Endodermal cell (in vitro differentiated cells): ENCODE measurements around the gene C1orf116. TPM values are rescaled to one million over a fixed set of nuclear protein-coding genes. Genes with fewer than 3 reads are reported as not detected.

Experiments used
- DNase-seq: peaks from one replicate; pipeline ENCODE4 v3.0.0-alpha.2; 2017
- H3K27ac ChIP-seq: 2 replicates; pipeline ENCODE4 v1.5.1; 2013; ENCODE audit warnings: mild to moderate bottlenecking, low read depth, low read length, moderate library complexity
- H3K27me3 ChIP-seq: 2 replicates; pipeline ENCODE4 v1.6.1; 2013; ENCODE audit warnings: mild to moderate bottlenecking, low read length, moderate library complexity; ENCODE audit not compliant: insufficient read depth, control insufficient read depth, poor library complexity, severe bottlenecking
- H3K36me3 ChIP-seq: 2 replicates; pipeline ENCODE4 v1.7.0; 2013; ENCODE audit warnings: mild to moderate bottlenecking, low read length, moderate library complexity; ENCODE audit not compliant: control insufficient read depth, insufficient read depth
- H3K4me1 ChIP-seq: one replicate; pipeline ENCODE4 v1.7.0; 2013; ENCODE audit warnings: low read length; ENCODE audit not compliant: control insufficient read depth, insufficient read depth
- H3K4me3 ChIP-seq: 2 replicates; pipeline ENCODE4 v1.5.1; 2013; ENCODE audit warnings: mild to moderate bottlenecking, low read length, moderate library complexity
- H3K9ac ChIP-seq: 2 replicates; pipeline ENCODE4 v1.6.1; 2013; ENCODE audit warnings: mild to moderate bottlenecking, low read length, moderate library complexity; ENCODE audit not compliant: poor library complexity, severe bottlenecking; ENCODE audit errors: extremely low read depth
- H3K9me3 ChIP-seq: 2 replicates; pipeline ENCODE4 v1.6.1; 2013; ENCODE audit warnings: mild to moderate bottlenecking, low read length, moderate library complexity; ENCODE audit not compliant: control insufficient read depth
- H3K27ac Mint-ChIP-seq: 2 replicates; pipeline ENCODE4 v1.8.0; 2020; ENCODE audit warnings: mixed read lengths
- H3K27me3 Mint-ChIP-seq: 2 replicates; pipeline ENCODE4 v1.8.0; 2021; ENCODE audit warnings: mild to moderate bottlenecking, mixed read lengths; ENCODE audit not compliant: insufficient read depth
- H3K36me3 Mint-ChIP-seq: 2 replicates; pipeline ENCODE4 v1.8.0; 2020; ENCODE audit warnings: low read depth, mixed read lengths
- H3K4me1 Mint-ChIP-seq: 2 replicates; pipeline ENCODE4 v1.8.0; 2020; ENCODE audit warnings: mixed read lengths
- H3K4me3 Mint-ChIP-seq: 2 replicates; pipeline ENCODE4 v1.8.0; 2020; ENCODE audit warnings: mild to moderate bottlenecking, moderate library complexity, mixed read lengths
- H3K9me3 Mint-ChIP-seq: 2 replicates; pipeline ENCODE4 v1.8.0; 2020; ENCODE audit warnings: mild to moderate bottlenecking, mixed read lengths
- CTCF ChIP-seq: fragments of 200-600 bp; sonication (generic); conservative IDR thresholded peaks from 2 replicates; pipeline ENCODE4 v1.5.0; 2021; ENCODE audit warnings: antibody characterized with exemption, mild to moderate bottlenecking
- WGBS, 2 experiments: methylation state at CpG; one replicate each; pipeline versions ENCODE4 v1.1.5 to v1.1.7; 2013; ENCODE audit warnings: missing lambda C conversion rate in 2 of 2, mixed read lengths in 1 of 2; ENCODE audit not compliant: insufficient coverage in 1 of 2, insufficient read length in 1 of 2; 5-methylcytosine and 5-hydroxymethylcytosine counted together
- total RNA-seq, 2 donors: library from RNA; stranded (reverse); fragmentation: NEBNext Ultra II Directional in 1 of 2; extraction: Animal tissue kit (Norgen Biotek cat#: 25700) in 1 of 2; gene quantifications; 2 replicates in 1 of 2; 3 replicates in 1 of 2; pipeline ENCODE4 v1.2.1, GENCODE V29; 2021

Gene C1orf116
- total RNA-seq, 2 donors from 2014 or later = 0.55 to 0.60 TPM

- no peaks in the 10 kb centered on the region for H3K9me3 Mint-ChIP-seq
- no peaks in the 10 kb centered on the region for H3K27me3 Mint-ChIP-seq
- no peaks in the 10 kb centered on the region for H3K27me3 ChIP-seq
- WGBS, 2 experiments = 85% methylated on average over 1 of the region's 1 CpG; no CpG with 5 or more reads in 1 of the 2 experiments
- no peak overlapping the region for H3K27ac Mint-ChIP-seq
- H3K36me3 Mint-ChIP-seq = no peaks in the 10 kb centered on the region
- no peak overlapping the region for H3K4me3 Mint-ChIP-seq
- H3K9ac ChIP-seq = no peak overlapping the region
- no peaks in the 10 kb centered on the region for H3K9me3 ChIP-seq
- no peaks in the 10 kb centered on the region for H3K4me1 ChIP-seq
- no peak for DNase-seq
- no peak overlapping the region for H3K27ac ChIP-seq
- peaks cover 4% of the 10 kb centered on the region for H3K4me1 Mint-ChIP-seq
- no peak for TF ChIP-seq CTCF
- no peaks in the 10 kb centered on the region for H3K36me3 ChIP-seq
- no peak overlapping the region for H3K4me3 ChIP-seq
Measured at GRCh38 chr1:206987873-206988272, 44.7 kb downstream of the C1orf116 start.

GRCh38 chr1:206986885-206987284, 45.7 kb downstream of the C1orf116 start:
- Histone ChIP-seq H3K36me3 (no peaks in the 10 kb centered on the region), H3K9me3 (no peaks in the 10 kb centered on the region), H3K9ac (no peak overlapping the region), H3K4me3 (no peak overlapping the region), H3K27me3 (no peaks in the 10 kb centered on the region), H3K4me1 (peaks cover 2% of the 10 kb centered on the region), H3K27ac (no peak overlapping the region)
- Mint-ChIP-seq H3K4me1 (peaks cover 14% of the 10 kb centered on the region), H3K27ac (no peak overlapping the region), H3K27me3 (no peaks in the 10 kb centered on the region), H3K36me3 (no peaks in the 10 kb centered on the region), H3K4me3 (no peak overlapping the region), H3K9me3 (no peaks in the 10 kb centered on the region)
- no peak for DNase-seq
- 92 to 93% methylated on average over 2 to 3 of the region's 3 CpGs for WGBS, 2 experiments
- TF ChIP-seq CTCF = no peak

GRCh38 chr1:206986402-206986801, 46.2 kb downstream of the C1orf116 start:
- H3K27me3 ChIP-seq = no peaks in the 10 kb centered on the region
- Mint-ChIP-seq H3K4me1 (peaks cover 18% of the 10 kb centered on the region), H3K4me3 (no peak overlapping the region), H3K36me3 (no peaks in the 10 kb centered on the region), H3K27me3 (no peaks in the 10 kb centered on the region), H3K9me3 (no peaks in the 10 kb centered on the region), H3K27ac (no peak overlapping the region)
- 85 to 94% methylated on average over 2 to 3 of the region's 3 CpGs for WGBS, 2 experiments
- no peak overlapping the region for H3K9ac ChIP-seq
- TF ChIP-seq CTCF = no peak
- H3K27ac ChIP-seq = no peak overlapping the region
- DNase-seq = no peak
- peaks cover 4% of the 10 kb centered on the region for H3K4me1 ChIP-seq
- H3K4me3 ChIP-seq = no peak overlapping the region
- H3K36me3 ChIP-seq = no peaks in the 10 kb centered on the region
- H3K9me3 ChIP-seq = no peaks in the 10 kb centered on the region
